HL-60/S4 (cell line): Measurements from ENCODE around the gene BAIAP2.

Experiments
- in situ Hi-C: fragments of 300-500 bp; cut with MboI; formaldehyde crosslinking; loops from 2 replicates; pipeline ENCODE4 v1.14.3; 2022; ENCODE audit warnings: low sequenced_read_pairs

Gene BAIAP2

GRCh38 chr17:81036197-81036941 lies 1.4 kb downstream of the BAIAP2 start:
- in situ Hi-C loops: no loop called here

GRCh38 chr17:81037026-81037797 lies 2.3 kb downstream of the BAIAP2 start:
- in situ Hi-C loops: no loop called here

- in situ Hi-C loops: no loop called here
Observed at GRCh38 chr17:81037798-81038733, 3.1 kb downstream of the BAIAP2 start.

- in situ Hi-C loops: no loop called here
Observed at GRCh38 chr17:81039096-81039495, 4.1 kb downstream of the BAIAP2 start.

- in situ Hi-C loops: no loop called here
Observed at GRCh38 chr17:81039854-81040758, 5.2 kb downstream of the BAIAP2 start.

- in situ Hi-C loops: no loop called here
Observed at GRCh38 chr17:81040791-81041337, 5.9 kb downstream of the BAIAP2 start.

GRCh38 chr17:81042606-81043005 lies 7.7 kb downstream of the BAIAP2 start:
- in situ Hi-C loops: no loop called here

GRCh38 chr17:81043319-81043724 lies 8.4 kb downstream of the BAIAP2 start:
- in situ Hi-C loops: no loop called here

GRCh38 chr17:81043725-81044427 lies 8.9 kb downstream of the BAIAP2 start:
- in situ Hi-C loops: no loop called here

- in situ Hi-C loops: no loop called here
Observed at GRCh38 chr17:81044428-81044763, 9.4 kb downstream of the BAIAP2 start.

GRCh38 chr17:81044764-81045589 lies 10.0 kb downstream of the BAIAP2 start:
- in situ Hi-C loops: no loop called here

GRCh38 chr17:81045590-81046095 lies 10.7 kb downstream of the BAIAP2 start:
- in situ Hi-C loops: no loop called here

- in situ Hi-C loops: no loop called here
Observed at GRCh38 chr17:81046132-81046769, 11.3 kb downstream of the BAIAP2 start.

- in situ Hi-C loops: no loop called here
Observed at GRCh38 chr17:81046770-81047359, 11.9 kb downstream of the BAIAP2 start.

GRCh38 chr17:81048827-81049371 lies 13.9 kb downstream of the BAIAP2 start:
- in situ Hi-C loops: no loop called here

GRCh38 chr17:81049372-81049911 lies 14.5 kb downstream of the BAIAP2 start:
- in situ Hi-C loops: no loop called here
